ENCODE measurements around the gene MIGA2.

GRCh38 chr9:129011761-129012181, 24.7 kb upstream of the MIGA2 start:
- no peak for TF ChIP-seq EP300 (IDR thresholded peaks at IDR 0.05)
- no peak for TF ChIP-seq CTCF (IDR thresholded peaks at IDR 0.05)
- no peak for TF ChIP-seq POLR2A (IDR thresholded peaks at IDR 0.05)
